M059J (cell line): ENCODE measurements around the gene SLC16A3. TPM values are rescaled to one million over a fixed set of nuclear protein-coding genes. Genes with fewer than 3 reads are reported as not detected.
"Not testable (repeated sequence)": the region's sequence is repeated elsewhere in the genome, so short reads cannot be mapped to it uniquely, and the experiment has no call there.

Source experiments
- DNase-seq: peaks from one replicate; pipeline ENCODE4 v3.0.0-alpha.2; 2012; ENCODE audit warnings: low read depth
- total RNA-seq: library from RNA; depleted of rRNA; stranded (reverse); fragments of >200 nt; shearing (Covaris generic); gene quantifications from 2 replicates; pipeline ENCODE4 v1.2.3, GENCODE V29; 2014

Gene SLC16A3
- total RNA-seq, 1 experiment from 2014 or later = 84.8 TPM

- peak; percentile 89 for DNase-seq
These were observed 17.7 kb downstream of the SLC16A3 start for GRCh38 chr17:82246365-82247181.

- no peak for DNase-seq
These were observed 18.5 kb downstream of the SLC16A3 start for GRCh38 chr17:82247182-82247823.

- no peak for DNase-seq
These were observed 19.2 kb downstream of the SLC16A3 start for GRCh38 chr17:82247856-82248671.

GRCh38 chr17:82248815-82249674 is 20.2 kb downstream of the SLC16A3 start:
- DNase-seq = no peak

GRCh38 chr17:82249896-82250581 is 21.2 kb downstream of the SLC16A3 start:
- no peak for DNase-seq

GRCh38 chr17:82250868-82251500 is 22.1 kb downstream of the SLC16A3 start:
- no peak for DNase-seq

- DNase-seq = no peak
These were observed 23.8 kb downstream of the SLC16A3 start for GRCh38 chr17:82252511-82253178.

GRCh38 chr17:82253179-82253544 is 24.3 kb downstream of the SLC16A3 start:
- no peak for DNase-seq

GRCh38 chr17:82254096-82254495 is 25.3 kb downstream of the SLC16A3 start:
- DNase-seq = not testable (repeated sequence)

GRCh38 chr17:82254746-82255145 is 25.9 kb downstream of the SLC16A3 start:
- not testable (repeated sequence) for DNase-seq

GRCh38 chr17:82255402-82255972 is 26.6 kb downstream of the SLC16A3 start:
- DNase-seq = no peak

- no peak for DNase-seq
These were observed 27.5 kb downstream of the SLC16A3 start for GRCh38 chr17:82256242-82256885.

GRCh38 chr17:82257473-82257872 is 28.6 kb downstream of the SLC16A3 start:
- no peak for DNase-seq

- no peak for DNase-seq
These were observed 29.7 kb downstream of the SLC16A3 start for GRCh38 chr17:82258555-82258954.

- not testable (repeated sequence) for DNase-seq
These were observed 31.4 kb downstream of the SLC16A3 start for GRCh38 chr17:82259972-82260961.

GRCh38 chr17:82262344-82262743 is 33.5 kb downstream of the SLC16A3 start:
- DNase-seq = no peak

GRCh38 chr17:82263641-82264040 is 34.8 kb downstream of the SLC16A3 start:
- no peak for DNase-seq

- no peak for DNase-seq
These were observed 37.3 kb downstream of the SLC16A3 start for GRCh38 chr17:82266142-82266541.
